Measurements from ENCODE around the gene SUSD3.

SUSD3 gene

GRCh38 chr9:93053781-93054331 lies 4.6 kb upstream of the SUSD3 start:
- DNase-seq: no peak

- no peak for DNase-seq
Observed at GRCh38 chr9:93054758-93055704, 3.5 kb upstream of the SUSD3 start.

GRCh38 chr9:93057042-93057702 lies 1.3 kb upstream of the SUSD3 start:
- no peak for DNase-seq

GRCh38 chr9:93057703-93058354 lies 672 bp upstream of the SUSD3 start:
- no peak for DNase-seq

- no peak for DNase-seq
Observed at GRCh38 chr9:93059011-93059714, 662 bp downstream of the SUSD3 start.

GRCh38 chr9:93059715-93060578 lies 1.4 kb downstream of the SUSD3 start:
- no peak for DNase-seq

- DNase-seq: peak; percentile 98
Observed at GRCh38 chr9:93060746-93061259, 2.3 kb downstream of the SUSD3 start.

GRCh38 chr9:93061260-93061751 lies 2.8 kb downstream of the SUSD3 start:
- peak; percentile 54 for DNase-seq

- DNase-seq: no peak
Observed at GRCh38 chr9:93061791-93062763, 3.6 kb downstream of the SUSD3 start.

- peak; percentile 39 for DNase-seq
Observed at GRCh38 chr9:93064392-93065134, 6.1 kb downstream of the SUSD3 start.

- no peak for DNase-seq
Observed at GRCh38 chr9:93065135-93065720, 6.7 kb downstream of the SUSD3 start.

GRCh38 chr9:93066978-93067603 lies 8.6 kb downstream of the SUSD3 start:
- no peak for DNase-seq

GRCh38 chr9:93068956-93069355 lies 10.5 kb downstream of the SUSD3 start:
- DNase-seq: peak; percentile 70

GRCh38 chr9:93071464-93071863 lies 13.0 kb downstream of the SUSD3 start:
- DNase-seq: peak; percentile 22

GRCh38 chr9:93072383-93072795 lies 13.9 kb downstream of the SUSD3 start:
- DNase-seq: no peak

- no peak for DNase-seq
Observed at GRCh38 chr9:93076101-93076791, 17.7 kb downstream of the SUSD3 start.

- DNase-seq: no peak
Observed at GRCh38 chr9:93076792-93077128, 18.3 kb downstream of the SUSD3 start.

GRCh38 chr9:93077367-93077766 lies 18.9 kb downstream of the SUSD3 start:
- DNase-seq: no peak

Measured in NCI-H226 (cell line).